ENCODE results near the gene TNS2. TPM values are rescaled to one million over a fixed set of nuclear protein-coding genes. Genes with fewer than 3 reads are reported as not detected.
A peak's percentile ranks its signal among the peaks of the same experiment; 100 is the strongest.

Gene TNS2
- total and polyA plus RNA-seq, 9 of the 15 experiments (the other 6 are each of a cell fraction or from before 2014, with no cell fraction given) = 0.28 to 3.1 (median 1.2) TPM; not detected in 1

DNA sequence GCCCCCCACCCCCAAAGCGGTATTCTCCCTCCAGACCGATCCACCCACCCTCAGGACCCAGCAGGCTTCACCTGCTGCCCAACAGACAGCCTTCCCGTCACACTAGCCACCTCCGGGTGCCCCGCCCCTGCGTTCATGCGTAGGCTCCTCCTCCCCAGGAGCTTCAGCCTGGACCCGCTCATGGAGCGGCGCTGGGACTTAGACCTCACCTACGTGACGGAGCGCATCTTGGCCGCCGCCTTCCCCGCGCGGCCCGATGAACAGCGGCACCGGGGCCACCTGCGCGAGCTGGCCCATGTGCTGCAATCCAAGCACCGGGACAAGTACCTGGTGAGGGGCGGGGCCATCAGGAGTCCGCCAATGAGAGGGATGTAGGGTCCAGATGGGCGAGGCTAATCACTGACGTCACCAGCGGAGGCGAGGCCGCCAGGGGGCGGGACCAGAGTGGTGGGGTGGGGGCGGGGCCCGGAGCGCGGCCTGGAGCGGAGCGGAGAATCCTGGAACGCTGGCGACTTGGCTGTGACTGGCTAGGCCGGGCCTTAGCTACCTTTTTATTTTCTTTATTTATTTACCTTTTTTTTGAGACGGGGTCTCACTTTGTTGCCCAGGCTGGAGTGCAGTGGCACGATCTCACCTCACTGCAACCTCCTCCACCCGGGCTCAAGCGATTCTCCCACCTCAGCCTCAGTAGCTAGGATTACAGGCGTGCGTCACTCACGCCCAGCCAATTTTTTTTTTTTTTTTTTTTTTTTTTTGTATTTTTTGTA, 4.4 kb downstream of the TNS2 start (continued):
- no peak for TF ChIP-seq ZNF124 (CRISPR knock-in tag; IDR thresholded peaks at IDR 0.05)
- no peak for TF ChIP-seq TARDBP (IDR thresholded peaks at IDR 0.05)
- TF ChIP-seq TCF7L2 (IDR thresholded peaks at IDR 0.05; ENCODE audit: low read depth, low read length) = no peak
- peak; percentile 79 for TF ChIP-seq ZNF384 (IDR thresholded peaks at IDR 0.05; ENCODE audit: low read depth, low read length)
- peak; percentile 36 to 49; a peak in 3 of 4 replicates for TF ChIP-seq MAZ (CRISPR knock-in tag; conservative IDR thresholded peaks at IDR 0.05 in 1 of 2, IDR thresholded peaks at IDR 0.05 in 1 of 2)
- no peak for TF ChIP-seq HNRNPK (IDR thresholded peaks at IDR 0.05; ENCODE audit: low read depth, low read length, poor library complexity, severe bottlenecking)
- TF ChIP-seq TAF7 (tag; IDR thresholded peaks at IDR 0.05) = no peak
- TF ChIP-seq GATA2 (CRISPR knock-in tag; IDR thresholded peaks at IDR 0.05) = no peak
- no peak for TF ChIP-seq FOXJ2 (tag; IDR thresholded peaks at IDR 0.05)
- TF ChIP-seq SPI1 (IDR thresholded peaks at IDR 0.05; ENCODE audit: borderline replicate concordance, low read depth, low read length) = no peak
- no peak for TF ChIP-seq ZC3H4 (CRISPR knock-in tag; IDR thresholded peaks at IDR 0.05; ENCODE audit: borderline replicate concordance)
- TF ChIP-seq KAT2B (IDR thresholded peaks at IDR 0.05; ENCODE audit: low read depth, low read length) = no peak
- no peak for TF ChIP-seq CSDE1 (IDR thresholded peaks at IDR 0.05)
- peak in 1 of 2 experiments; percentile 96; a peak in 2 of 4 replicates for TF ChIP-seq HDAC1 (IDR thresholded peaks at IDR 0.05)
- TF ChIP-seq MCM2 (IDR thresholded peaks at IDR 0.05; ENCODE audit: low read depth) = no peak
- no peak for TF ChIP-seq ZNF165 (CRISPR knock-in tag; IDR thresholded peaks at IDR 0.05; ENCODE audit: borderline replicate concordance)
- TF ChIP-seq ZKSCAN8 (CRISPR knock-in tag; IDR thresholded peaks at IDR 0.05) = no peak
- TF ChIP-seq RAD21 (CRISPR knock-in tag; conservative IDR thresholded peaks at IDR 0.05 in 1 of 2, IDR thresholded peaks at IDR 0.05 in 1 of 2) = no peak
- TF ChIP-seq ZNF133 (CRISPR knock-in tag; IDR thresholded peaks at IDR 0.05) = no peak
- no peak for TF ChIP-seq ZNF274 (IDR thresholded peaks at IDR 0.05; ENCODE audit: borderline replicate concordance, low read depth, low read length)
- TF ChIP-seq STAT5B (CRISPR knock-in tag; IDR thresholded peaks at IDR 0.05) = no peak
- TF ChIP-seq MTA2 (IDR thresholded peaks at IDR 0.05; ENCODE audit: low read depth) = no peak
- peak in 1 of 2 experiments; percentile 78; a peak in 1 of 4 replicates for TF ChIP-seq MLLT1 (IDR thresholded peaks at IDR 0.05)
- TF ChIP-seq ZNF436 (CRISPR knock-in tag; IDR thresholded peaks at IDR 0.05) = no peak
- TF ChIP-seq, protein P1, sequence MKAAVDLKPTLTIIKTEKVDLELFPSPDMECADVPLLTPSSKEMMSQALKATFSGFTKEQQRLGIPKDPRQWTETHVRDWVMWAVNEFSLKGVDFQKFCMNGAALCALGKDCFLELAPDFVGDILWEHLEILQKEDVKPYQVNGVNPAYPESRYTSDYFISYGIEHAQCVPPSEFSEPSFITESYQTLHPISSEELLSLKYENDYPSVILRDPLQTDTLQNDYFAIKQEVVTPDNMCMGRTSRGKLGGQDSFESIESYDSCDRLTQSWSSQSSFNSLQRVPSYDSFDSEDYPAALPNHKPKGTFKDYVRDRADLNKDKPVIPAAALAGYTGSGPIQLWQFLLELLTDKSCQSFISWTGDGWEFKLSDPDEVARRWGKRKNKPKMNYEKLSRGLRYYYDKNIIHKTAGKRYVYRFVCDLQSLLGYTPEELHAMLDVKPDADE (conservative IDR thresholded peaks at IDR 0.05; ENCODE audit: control insufficient read depth, low read depth, low read length) = peak; percentile 53; the same call in 1 of the 2 replicates
- no peak for TF ChIP-seq KLF16 (IDR thresholded peaks at IDR 0.05)
- no peak for TF ChIP-seq NCOA4 (IDR thresholded peaks at IDR 0.05; ENCODE audit: partially characterized antibody)
- no peak for TF ChIP-seq NCOA6 (IDR thresholded peaks at IDR 0.05)
